H1 (cell line): ENCODE data around the gene ANKS1A. TPM values are rescaled to one million over a fixed set of nuclear protein-coding genes. Genes with fewer than 3 reads are reported as not detected.

ENCODE experiments used
- CREB1 ChIP-seq: IDR thresholded peaks from 2 replicates; pipeline ENCODE4 v1.6.1; 2012; ENCODE audit warnings: inconsistent platforms
- RFX5 ChIP-seq: IDR thresholded peaks from 2 replicates; pipeline ENCODE4 v1.6.1; 2011; ENCODE audit warnings: low read depth, low read length, improper control_type of control experiment, borderline replicate concordance
- RNF2 ChIP-seq: fragments of 200-900, 300-1000 bp; sonication (generic); IDR thresholded peaks from 2 replicates; pipeline ENCODE4 v1.7.1; 2016; ENCODE audit warnings: borderline replicate concordance, low read depth, mild to moderate bottlenecking, antibody characterized with exemption, low read length; ENCODE audit not compliant: poor library complexity, severe bottlenecking; ENCODE audit errors: missing control alignments
- RXRA ChIP-seq: IDR thresholded peaks from 2 replicates; pipeline ENCODE4 v1.6.1; 2011; ENCODE audit warnings: low read depth, mild to moderate bottlenecking, low read length, moderate library complexity; ENCODE audit not compliant: insufficient read depth
- SRF ChIP-seq: IDR thresholded peaks from 2 replicates; pipeline ENCODE4 v1.6.1; 2011; ENCODE audit warnings: mild to moderate bottlenecking, low read depth, low read length, moderate library complexity
- polyA plus RNA-seq, 7 experiments: library from polyadenylated mRNA; depleted of rRNA in 3 of 7; stranded (reverse) in 5 of 7; unstranded in 2 of 7; fragments of >200 nt in 5 of 7; fragments of 200-250 nt in 2 of 7; gene quantifications; 1 replicate in 5 of 7; 2 replicates in 1 of 7; 4 replicates in 1 of 7; pipeline versions ENCODE4 v1.2.1 to v1.2.3, GENCODE V29; 2011 to 2013; ENCODE audit warnings: missing spikeins in 2 of 7, mixed read lengths in 2 of 7
- total RNA-seq: library from RNA; stranded (reverse); fragmentation: NEBNext Ultra II Directional; extraction: Animal tissue kit (Norgen Biotek cat#: 25700); gene quantifications from 2 replicates; pipeline ENCODE4 v1.2.1, GENCODE V29; 2021

Gene ANKS1A
- total and polyA plus RNA-seq, 2 of the 8 experiments (the other 6 are each of a cell fraction or from before 2014, with no cell fraction given), result 9.8 to 30.9 TPM

DNA sequence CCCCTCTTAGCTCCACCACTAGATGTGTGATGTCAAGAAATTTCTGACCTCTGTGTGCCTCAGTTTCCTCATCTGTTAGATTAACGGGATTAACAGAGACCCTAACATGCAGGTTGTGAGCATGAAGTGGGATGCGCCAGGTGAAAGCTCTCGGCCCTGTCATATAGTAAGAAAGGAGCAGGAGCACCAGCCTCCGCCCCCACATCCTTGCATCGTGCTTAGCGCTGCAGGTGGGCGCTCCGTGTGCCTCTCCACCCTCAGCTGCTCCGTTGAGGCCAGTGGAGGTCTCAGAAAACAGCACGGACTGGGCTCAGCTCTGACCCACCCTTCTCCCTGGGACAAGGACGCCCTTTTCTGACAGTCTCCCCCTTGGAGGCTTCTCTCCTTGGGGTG, 188.7 kb downstream of the ANKS1A start (continued):
- TF ChIP-seq CREB1, result no peak
- no peak for TF ChIP-seq RXRA
- TF ChIP-seq RFX5, result no peak
- TF ChIP-seq SRF, result no peak
- TF ChIP-seq RNF2, result no peak
- TF ChIP-seq, all 59 proteins: peak for 0
